Measurements from ENCODE around the gene MRFAP1L1.

DNA sequence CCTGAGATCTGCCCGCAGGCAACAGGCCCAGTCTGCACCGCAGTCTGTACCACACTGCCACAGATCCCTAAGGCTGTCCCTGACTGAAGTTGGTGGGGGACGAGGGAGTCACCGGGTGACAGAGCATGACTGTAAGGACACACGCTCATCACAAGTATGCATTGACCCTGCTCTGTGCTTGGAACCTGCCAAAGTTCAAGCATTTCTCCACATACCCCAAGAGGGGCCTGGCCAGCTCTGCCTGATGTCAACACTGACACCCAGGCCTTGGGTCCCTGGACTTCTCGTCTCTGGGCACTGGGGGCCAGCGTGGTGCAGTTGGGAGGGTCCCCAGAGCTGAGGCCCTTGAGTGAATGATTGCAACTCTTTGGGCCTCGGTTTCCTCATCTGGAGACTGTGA, 14.2 kb upstream of the MRFAP1L1 start:
- TF ChIP-seq CTCF (IDR thresholded peaks at IDR 0.05) (no peak), POLR2A (IDR thresholded peaks at IDR 0.05) (no peak)
